Right lobe of liver (tissue), 4 donors: Measurements from ENCODE around the gene TMC2.

ENCODE experiments used
- POLR2A ChIP-seq: fragments of 450-650 bp; IDR thresholded peaks from one replicate; pipeline ENCODE4 v1.6.1; 2017; ENCODE audit warnings: antibody characterized with exemption, mild to moderate bottlenecking
- TF ChIP-seq, protein P1 (sequence below), 4 donors: fragments of 200-600 bp in 3 of 4; fragments of 450-650 bp in 1 of 4; IDR thresholded peaks; one replicate each; pipeline versions ENCODE4 v1.5.1 to v1.8.0; 2016 to 2022; ENCODE audit warnings: antibody characterized with exemption in 4 of 4, mild to moderate bottlenecking in 2 of 4
- donor health status: DM: no; HTN: no; CAD: no.
- donor health status: DM: no; HTN: no; CAD: no.
- donor health status: DM: no; HTN: yes; CAD: no.

DNA sequence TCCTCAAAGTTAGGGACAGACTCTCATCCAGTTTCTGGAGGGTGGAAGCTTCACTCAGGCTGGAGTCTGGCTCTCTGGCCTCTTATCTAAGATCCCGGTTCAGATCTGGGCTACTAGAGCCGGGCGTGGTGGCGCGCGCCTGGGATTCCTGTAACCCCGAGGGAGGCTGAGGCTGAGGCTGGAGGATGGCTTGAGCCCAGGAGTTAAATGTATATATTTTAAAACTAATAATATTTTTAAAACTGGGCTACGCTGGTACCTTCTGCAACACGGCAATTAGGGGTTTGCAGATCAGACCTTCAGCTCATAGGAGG lies 26.9 kb upstream of the TMC2 start:
- TF ChIP-seq POLR2A, result no peak
- TF ChIP-seq, protein P1, sequence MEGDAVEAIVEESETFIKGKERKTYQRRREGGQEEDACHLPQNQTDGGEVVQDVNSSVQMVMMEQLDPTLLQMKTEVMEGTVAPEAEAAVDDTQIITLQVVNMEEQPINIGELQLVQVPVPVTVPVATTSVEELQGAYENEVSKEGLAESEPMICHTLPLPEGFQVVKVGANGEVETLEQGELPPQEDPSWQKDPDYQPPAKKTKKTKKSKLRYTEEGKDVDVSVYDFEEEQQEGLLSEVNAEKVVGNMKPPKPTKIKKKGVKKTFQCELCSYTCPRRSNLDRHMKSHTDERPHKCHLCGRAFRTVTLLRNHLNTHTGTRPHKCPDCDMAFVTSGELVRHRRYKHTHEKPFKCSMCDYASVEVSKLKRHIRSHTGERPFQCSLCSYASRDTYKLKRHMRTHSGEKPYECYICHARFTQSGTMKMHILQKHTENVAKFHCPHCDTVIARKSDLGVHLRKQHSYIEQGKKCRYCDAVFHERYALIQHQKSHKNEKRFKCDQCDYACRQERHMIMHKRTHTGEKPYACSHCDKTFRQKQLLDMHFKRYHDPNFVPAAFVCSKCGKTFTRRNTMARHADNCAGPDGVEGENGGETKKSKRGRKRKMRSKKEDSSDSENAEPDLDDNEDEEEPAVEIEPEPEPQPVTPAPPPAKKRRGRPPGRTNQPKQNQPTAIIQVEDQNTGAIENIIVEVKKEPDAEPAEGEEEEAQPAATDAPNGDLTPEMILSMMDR (IDR thresholded peaks at IDR 0.05), result no peak
